AG04449 (cell line): ENCODE data around the gene WDFY2.

Source experiments
- CTCF ChIA-PET: fragments of 350-600 bp; formaldehyde crosslinking; extraction: SDS; loops from one replicate; lab custom pipeline; 2021; ENCODE audit warnings: antibody characterized with exemption; lab: Yijun Ruan, JAX
- POLR2A ChIA-PET: fragments of 400-600, 350-600 bp; formaldehyde crosslinking; extraction: SDS; loops from one replicate; lab custom pipeline; 2020; ENCODE audit warnings: antibody characterized with exemption, inconsistent platforms; lab: Yijun Ruan, JAX
- DNase-seq: peaks from one replicate; pipeline ENCODE4 v3.0.0-alpha.2; 2010; ENCODE audit warnings: low read depth, low spot score
- H3K4me3 ChIP-seq: 2 replicates; pipeline ENCODE4 v1.5.1; 2011; ENCODE audit warnings: low read depth, mild to moderate bottlenecking, control low read depth, low read length
- TF ChIP-seq, protein P1 (sequence below): IDR thresholded peaks from one replicate; pipeline ENCODE4 v1.5.1; 2011; ENCODE audit warnings: mild to moderate bottlenecking, moderate library complexity, low read length, control low read depth, inconsistent platforms; ENCODE audit not compliant: insufficient read depth; ENCODE audit errors: missing control alignments

Gene WDFY2

DNA sequence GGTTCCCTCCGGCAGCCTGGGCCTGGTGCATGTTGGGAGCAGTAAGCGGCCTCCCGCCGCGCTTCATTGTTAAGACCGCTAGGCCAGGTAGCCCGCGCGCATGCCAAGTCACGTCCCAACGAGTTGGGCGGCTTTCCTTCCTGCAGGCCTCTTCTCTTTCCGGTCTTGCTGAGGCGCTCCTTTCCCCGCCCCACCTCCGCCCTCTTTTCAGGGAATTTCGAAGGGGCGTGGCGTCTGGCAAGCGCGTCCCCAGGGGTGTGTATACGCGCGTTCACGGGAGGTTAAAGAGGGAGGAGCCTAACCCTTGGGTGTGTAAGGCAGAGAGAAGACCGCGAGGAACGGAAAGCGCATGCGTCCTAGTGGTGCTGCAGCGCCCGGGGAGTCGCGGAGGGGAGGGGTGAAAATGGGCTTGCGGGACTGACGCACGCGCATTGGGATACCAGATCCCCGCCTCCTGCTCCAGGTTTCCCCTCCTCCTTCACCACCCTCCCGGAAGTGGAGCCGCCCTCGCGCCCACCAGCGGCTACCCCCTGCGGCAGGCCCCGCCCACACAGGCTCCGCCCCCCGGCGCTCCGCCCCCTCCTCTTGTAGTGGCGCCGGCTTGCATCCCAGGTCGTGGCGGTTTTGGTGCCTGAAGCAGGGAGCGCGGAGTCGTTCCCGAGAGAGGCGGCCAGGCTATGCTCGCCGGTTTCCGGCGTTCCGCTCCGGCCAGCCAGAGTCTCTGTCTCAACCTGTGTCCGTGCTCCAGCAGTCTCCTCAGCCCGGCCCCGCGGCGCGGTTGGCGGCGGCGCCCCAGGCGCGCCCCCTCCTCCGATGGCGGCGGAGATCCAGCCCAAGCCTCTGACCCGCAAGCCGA, at the start of gene WDFY2:
Gene WDFY2 (plus strand): TSS at position 588 of the 856 bp plus-strand sequence. CDS start 226 bp downstream, at position 814.
- ChIA-PET CTCF (interaction anchor here (1.6 to 2.9 kb wide), 2 partner anchors 198 to 214 kb away, joined by 3 to 18 read pairs; no protein-coding TSS in a partner anchor), POLR2A (interaction anchor here (0.6 to 3.2 kb wide), 4 partner anchors 130 to 147 kb away, joined by 3 to 46 read pairs (median 6); partner anchors contain the start of gene INTS6)
- peak within 1 kb of the TSS; percentile 92 for H3K4me3 ChIP-seq
- TF ChIP-seq, protein P1, sequence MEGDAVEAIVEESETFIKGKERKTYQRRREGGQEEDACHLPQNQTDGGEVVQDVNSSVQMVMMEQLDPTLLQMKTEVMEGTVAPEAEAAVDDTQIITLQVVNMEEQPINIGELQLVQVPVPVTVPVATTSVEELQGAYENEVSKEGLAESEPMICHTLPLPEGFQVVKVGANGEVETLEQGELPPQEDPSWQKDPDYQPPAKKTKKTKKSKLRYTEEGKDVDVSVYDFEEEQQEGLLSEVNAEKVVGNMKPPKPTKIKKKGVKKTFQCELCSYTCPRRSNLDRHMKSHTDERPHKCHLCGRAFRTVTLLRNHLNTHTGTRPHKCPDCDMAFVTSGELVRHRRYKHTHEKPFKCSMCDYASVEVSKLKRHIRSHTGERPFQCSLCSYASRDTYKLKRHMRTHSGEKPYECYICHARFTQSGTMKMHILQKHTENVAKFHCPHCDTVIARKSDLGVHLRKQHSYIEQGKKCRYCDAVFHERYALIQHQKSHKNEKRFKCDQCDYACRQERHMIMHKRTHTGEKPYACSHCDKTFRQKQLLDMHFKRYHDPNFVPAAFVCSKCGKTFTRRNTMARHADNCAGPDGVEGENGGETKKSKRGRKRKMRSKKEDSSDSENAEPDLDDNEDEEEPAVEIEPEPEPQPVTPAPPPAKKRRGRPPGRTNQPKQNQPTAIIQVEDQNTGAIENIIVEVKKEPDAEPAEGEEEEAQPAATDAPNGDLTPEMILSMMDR: peak; percentile 51
- peak; percentile 98 for DNase-seq

DNA sequence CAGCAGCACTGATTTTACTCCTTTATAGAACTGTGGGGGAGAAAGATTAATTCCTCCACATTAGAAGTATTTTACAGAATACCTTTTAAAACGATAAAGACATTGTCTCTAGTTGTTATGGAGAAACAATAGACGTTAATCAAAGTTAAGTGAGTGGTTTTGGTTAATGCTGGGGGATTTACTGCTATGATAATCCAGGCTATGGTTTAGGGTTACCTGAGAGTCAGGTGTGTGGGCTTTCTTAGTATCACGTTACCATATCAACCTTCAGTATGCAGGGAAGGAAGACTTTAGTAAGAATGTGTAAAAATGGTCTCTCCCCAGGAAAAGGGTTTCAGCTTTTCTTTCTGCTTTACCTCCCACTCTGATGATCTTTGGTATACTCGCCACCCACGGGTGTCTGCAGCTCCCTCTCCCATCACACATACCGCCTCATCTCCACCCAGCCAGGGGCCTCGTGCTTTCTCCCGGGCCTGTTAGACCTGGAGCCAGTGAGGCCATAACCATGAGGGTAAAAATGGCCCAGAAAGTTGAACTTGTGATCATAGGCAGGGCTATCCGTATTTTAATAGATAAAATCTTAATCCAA, 45.6 kb upstream of the WDFY2 start:
- ChIA-PET POLR2A (interaction anchor here (1.4 kb wide), 1 partner anchor 86 kb away, joined by 8 read pairs; the partner anchor contains the start of gene INTS6), CTCF (no interaction called here)
- DNase-seq: no peak
- TF ChIP-seq, protein P1: no peak
- no peak overlapping the region for H3K4me3 ChIP-seq

GRCh38 chr13:51539887-51540286, 44.4 kb upstream of the WDFY2 start:
- POLR2A ChIA-PET: interaction anchor here (1.0 kb wide), 1 partner anchor 87 kb away, joined by 3 read pairs; no protein-coding TSS in a partner anchor
- TF ChIP-seq, protein P1: no peak
- H3K4me3 ChIP-seq: no peak overlapping the region
- no peak for DNase-seq
- CTCF ChIA-PET: no interaction called here

GRCh38 chr13:51541037-51541436, 43.2 kb upstream of the WDFY2 start:
- ChIA-PET CTCF (interaction anchor here (0.6 kb wide), 1 partner anchor 190 kb away, joined by 3 read pairs; no protein-coding TSS in a partner anchor), POLR2A (interaction anchor here (1.0 kb wide), 1 partner anchor 88 kb away, joined by 3 read pairs; no protein-coding TSS in a partner anchor)

GRCh38 chr13:51541809-51542258, 42.4 kb upstream of the WDFY2 start:
- H3K4me3 ChIP-seq: no peak overlapping the region
- ChIA-PET CTCF (no interaction called here), POLR2A (no interaction called here)
- TF ChIP-seq, protein P1: no peak
- no peak for DNase-seq

More at GRCh38 chr13:51541037-51541436, 43.2 kb upstream of the WDFY2 start:
- no peak for DNase-seq
- TF ChIP-seq, protein P1: no peak
- H3K4me3 ChIP-seq: no peak overlapping the region
